Dedifferentiated amniotic fluid mesenchymal stem cell (primary cell): ENCODE data around the gene TNK1.

ENCODE experiments used
- DNase-seq: peaks from one replicate; pipeline ENCODE4 v3.0.0-alpha.2; 2016; ENCODE audit errors: extremely low spot score

TNK1 gene

GRCh38 chr17:7391307-7391706 is 10.4 kb downstream of the TNK1 start:
- DNase-seq, result no peak

- DNase-seq, result no peak
These were observed 12.1 kb downstream of the TNK1 start for GRCh38 chr17:7392696-7393612.

DNA sequence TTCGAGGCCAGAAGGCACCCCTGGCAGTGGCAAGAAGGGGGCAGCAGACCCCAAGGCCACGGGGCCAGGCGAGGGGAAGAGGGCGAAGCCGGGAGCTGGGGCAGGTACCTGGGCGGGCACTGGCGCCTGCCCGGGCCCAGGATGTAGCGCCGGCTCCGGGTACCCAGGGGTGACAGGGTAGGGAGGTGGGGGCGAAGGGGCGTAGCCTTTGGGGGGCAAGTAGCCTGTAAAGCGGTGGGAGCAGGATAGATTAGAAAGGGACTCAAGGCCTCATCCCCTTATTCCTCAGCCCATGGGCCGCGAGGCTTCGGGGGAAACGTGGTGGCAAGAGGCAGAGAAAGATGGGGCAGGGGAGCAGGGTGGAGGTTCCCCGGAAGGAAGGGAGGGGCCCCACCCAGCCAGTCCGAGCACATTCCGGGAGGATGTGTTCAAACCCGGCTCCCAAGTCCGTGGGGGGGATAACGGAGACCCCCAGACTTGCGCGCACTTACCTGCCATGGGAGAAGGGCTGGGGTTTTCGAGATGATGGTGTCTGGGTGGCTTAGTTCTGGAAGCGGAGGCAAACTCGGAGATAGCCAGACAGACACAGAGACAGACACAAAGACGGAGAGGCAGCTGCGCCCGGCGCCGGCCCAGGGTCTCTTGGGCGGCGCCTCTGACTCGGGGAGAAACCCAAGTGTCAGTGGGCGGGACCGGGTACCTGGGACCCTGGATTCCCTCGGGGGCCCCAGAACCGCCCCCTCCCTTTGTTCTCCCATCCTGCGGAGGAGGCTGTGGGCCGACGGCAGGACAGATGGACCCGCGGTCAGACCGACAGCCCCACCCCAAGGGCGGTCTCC is 12.9 kb downstream of the TNK1 start:
- no peak for DNase-seq

GRCh38 chr17:7394452-7395191 is 13.7 kb downstream of the TNK1 start, which contains the start of gene PLSCR3:
Gene PLSCR3 (minus strand): TSS chr17:7394525. CDS start chr17:7394110, 415 bp downstream.
- peak; percentile 62 for DNase-seq

DNA sequence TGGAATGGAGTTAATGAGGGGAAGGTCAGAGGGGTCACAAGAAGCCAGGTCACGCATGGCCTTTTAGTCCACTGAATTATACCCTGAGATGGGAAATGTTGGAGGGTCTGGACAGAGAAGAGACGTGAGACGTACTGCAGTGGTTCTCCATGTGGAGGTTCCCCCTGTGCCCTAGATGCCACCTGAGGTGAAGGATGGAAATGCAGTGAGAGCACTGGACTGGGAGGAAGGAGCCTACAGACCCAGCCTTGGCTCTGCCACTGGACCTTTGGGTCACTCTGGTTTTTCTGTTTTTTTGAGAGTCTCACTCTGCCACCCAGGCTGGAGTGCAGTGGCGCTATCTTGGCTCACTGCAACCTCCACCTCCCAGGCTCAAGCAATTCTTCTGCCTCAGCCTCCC is 15.3 kb downstream of the TNK1 start:
- DNase-seq, result no peak

GRCh38 chr17:7398612-7399011 is 17.7 kb downstream of the TNK1 start:
- DNase-seq, result no peak

GRCh38 chr17:7403043-7403726 is 22.3 kb downstream of the TNK1 start:
- DNase-seq, result no peak

GRCh38 chr17:7403727-7403976 is 22.8 kb downstream of the TNK1 start:
- DNase-seq, result peak; percentile 29

DNA sequence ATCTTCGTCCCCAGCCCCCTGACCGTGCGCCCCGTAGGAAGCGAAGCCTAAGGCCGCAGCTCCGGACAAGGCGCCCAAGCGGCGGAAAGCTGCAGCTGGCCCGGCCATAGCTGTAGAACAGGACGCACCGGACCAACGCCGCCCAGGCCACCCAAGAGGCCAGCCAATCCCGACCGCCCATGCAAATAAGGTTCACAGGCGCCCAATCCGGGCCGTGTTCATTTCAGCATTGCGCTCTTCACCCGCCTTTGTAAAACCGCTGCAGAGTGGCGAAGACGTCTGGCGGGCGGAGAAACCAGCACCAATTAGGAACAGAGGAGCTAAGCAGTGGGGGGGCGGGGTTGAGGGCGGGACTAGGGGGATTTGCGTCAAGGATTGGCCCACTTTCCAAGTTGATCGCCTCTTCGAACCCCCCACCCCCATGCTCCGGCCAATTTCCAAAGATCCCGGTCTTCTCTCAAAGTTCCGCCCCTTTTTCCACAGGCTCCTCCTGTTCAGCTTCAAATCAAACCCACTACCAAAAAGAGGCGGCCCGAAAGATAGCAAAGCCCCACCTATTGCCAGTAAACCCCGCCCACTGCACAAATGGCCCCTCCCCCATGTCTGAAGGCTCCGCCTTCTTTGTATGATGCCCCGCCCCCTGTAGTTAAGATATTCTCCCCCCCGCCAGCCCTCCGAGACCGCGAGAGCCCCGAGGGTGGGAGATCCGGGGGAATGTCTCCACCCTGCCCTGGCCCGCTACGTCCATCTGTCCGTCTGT is 23.3 kb downstream of the TNK1 start, which contains the start of gene TMEM256:
Gene TMEM256 (minus strand): TSS at position 121 of the 760 bp plus-strand sequence. CDS start 13 bp downstream, at position 108.
- DNase-seq, result peak; percentile 100

- no peak for DNase-seq
These were observed 24.0 kb downstream of the TNK1 start for GRCh38 chr17:7404737-7405349.

- no peak for DNase-seq
These were observed 24.7 kb downstream of the TNK1 start for GRCh38 chr17:7405350-7406234.

DNA sequence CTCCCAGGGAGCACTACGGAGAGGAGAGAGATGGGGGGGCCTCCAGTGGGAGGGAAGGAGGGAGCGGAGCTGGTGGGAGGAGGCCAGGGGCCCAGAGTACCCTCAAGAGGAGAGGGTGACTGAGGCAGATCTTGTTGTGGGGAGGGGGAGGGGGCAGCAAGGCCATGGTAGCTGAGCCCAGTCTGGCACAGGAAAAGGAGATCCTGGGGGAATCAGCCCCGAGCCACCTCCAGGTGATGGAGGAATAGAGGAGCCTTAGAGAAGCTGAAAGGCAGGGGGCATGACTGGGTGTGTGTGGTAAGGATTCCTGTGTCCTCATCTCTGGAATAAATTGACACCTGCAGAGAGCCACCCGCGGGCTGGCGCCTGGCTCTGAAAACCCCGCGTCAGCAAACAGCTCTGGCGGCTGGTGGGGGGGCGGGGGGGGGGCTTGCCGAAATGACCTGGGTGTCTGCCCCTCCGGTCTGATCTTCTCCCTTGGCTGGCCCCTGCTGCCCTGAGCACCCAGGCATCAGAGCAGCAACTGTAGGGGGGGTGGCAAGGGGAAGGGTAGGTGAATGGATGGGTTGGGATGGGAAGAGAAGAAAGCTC is 25.4 kb downstream of the TNK1 start:
- no peak for DNase-seq

DNA sequence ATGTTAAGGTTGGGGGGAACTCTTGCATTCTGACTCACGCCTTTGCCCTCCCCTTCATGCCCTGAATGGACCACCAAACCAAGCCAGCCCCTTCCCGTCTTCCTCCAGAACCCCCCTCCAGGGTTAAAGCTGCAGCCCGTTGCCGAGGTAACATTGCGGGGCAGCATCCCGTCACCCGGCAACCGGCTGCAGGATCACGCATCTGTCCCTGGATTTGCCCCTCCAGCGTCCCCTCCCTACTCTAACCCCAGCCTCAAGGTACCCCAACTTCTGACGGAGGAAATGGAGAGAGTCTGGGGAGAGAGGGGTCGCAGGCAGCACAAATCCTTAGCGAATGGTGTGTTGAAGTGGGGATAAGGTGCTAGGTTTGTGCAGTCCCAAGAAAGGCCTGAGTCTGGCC is 26.2 kb downstream of the TNK1 start:
- no peak for DNase-seq

GRCh38 chr17:7407485-7408251 is 26.8 kb downstream of the TNK1 start, which contains the start of gene NLGN2:
Gene NLGN2 (plus strand): TSS chr17:7407845. CDS start chr17:7408256, 411 bp downstream.
- no peak for DNase-seq

- DNase-seq, result no peak
These were observed 27.4 kb downstream of the TNK1 start for GRCh38 chr17:7408252-7408727.

- DNase-seq, result no peak
These were observed 28.0 kb downstream of the TNK1 start for GRCh38 chr17:7408863-7409262.

- DNase-seq, result no peak
These were observed 28.8 kb downstream of the TNK1 start for GRCh38 chr17:7409716-7410115.
